Activated CD4-positive, alpha-beta T cell treated with anti-CD3 and anti-CD28 coated beads for 4 hours (primary cell): Measurements from ENCODE around the gene GIMAP2.
A peak's percentile ranks its signal among the peaks of the same experiment; 100 is the strongest.
"Not testable (repeated sequence)": the region's sequence is repeated elsewhere in the genome, so short reads cannot be mapped to it uniquely, and the experiment has no call there.

Experiments used
- DNase-seq, 2 donors: peaks; one replicate each; pipeline ENCODE4 v3.0.0-alpha.2; 2020

GIMAP2 gene

DNA sequence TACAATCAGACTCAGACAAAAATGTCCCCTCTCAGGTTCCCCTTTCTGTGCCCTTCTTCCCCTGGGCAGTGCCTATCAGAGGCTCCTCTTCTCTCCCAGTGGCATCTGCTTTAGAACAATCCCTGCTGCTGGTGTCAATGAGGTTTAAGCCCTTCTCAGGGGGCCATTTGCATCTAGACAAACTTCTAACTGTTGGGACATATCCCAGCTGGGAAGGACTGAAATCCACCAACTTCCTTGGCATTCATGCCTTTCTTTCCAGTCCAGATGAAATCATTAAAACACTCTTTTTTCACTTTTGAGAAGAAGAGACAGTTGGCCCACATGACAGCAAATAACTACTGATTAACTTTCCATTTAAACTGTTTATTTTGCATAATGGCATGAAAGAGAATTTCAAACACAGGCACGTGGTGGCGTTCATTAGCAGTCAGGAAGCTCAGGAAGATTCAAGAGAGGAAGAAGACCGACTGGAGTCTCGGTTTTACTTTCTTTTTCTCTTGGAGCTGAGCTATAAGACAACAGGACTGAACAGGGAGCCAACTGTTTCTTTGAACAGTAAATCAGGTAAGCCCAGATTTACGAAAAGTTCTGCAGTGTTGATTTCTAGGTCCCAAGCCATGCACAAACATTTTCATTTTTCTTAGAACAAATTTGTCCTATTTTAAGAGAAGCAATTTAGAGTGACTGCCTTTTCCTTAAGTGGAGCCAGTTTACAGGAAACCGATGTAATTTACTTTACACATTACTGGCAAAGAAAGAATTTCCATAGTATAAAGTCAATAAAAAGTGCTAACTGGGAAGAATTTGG lies at the start of gene GIMAP2:
Gene GIMAP2, plus strand, starts transcription at position 488 of the 811 bp plus-strand sequence. CDS start 1,354 bp downstream, outside the sequence.
- peak; percentile 54 for DNase-seq

DNA sequence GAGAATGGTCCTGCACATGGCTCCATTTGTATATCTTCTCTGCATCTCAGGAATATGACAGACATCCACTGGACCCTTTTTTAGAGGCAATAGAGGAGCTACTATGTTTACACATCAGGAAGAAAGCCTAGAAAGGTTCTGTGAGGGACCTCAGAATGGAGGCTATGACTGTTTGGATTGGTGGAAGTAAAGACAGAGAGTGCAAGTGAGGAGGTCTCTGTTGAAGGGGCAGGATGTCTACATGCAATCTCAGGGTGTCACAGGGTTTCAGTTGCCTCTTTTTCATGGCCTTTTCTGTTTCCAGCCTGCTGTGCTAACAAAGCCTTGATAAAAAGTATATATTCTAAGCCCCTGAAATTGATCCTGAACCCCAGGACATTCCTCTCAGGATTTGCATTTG lies 43.7 kb upstream of the GIMAP2 start:
- DNase-seq: no peak

DNA sequence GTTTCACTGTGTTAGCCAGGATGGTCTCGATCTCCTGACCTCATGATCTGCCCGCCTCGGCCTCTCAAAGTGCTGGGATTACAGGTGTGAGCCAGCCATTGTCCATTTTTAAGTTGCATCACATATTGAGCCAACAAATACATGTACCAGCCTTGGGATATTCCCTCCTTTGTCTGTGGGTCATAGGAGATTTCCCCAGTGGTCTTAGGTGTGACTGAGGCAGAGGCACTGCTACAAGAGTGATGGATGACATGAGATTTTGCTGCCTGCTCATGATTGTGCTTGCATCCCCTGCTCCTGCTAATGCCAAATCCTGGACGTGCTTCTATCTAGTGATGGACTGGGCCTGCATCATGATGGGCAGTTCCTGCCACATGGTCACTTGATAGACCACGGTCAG lies 42.6 kb upstream of the GIMAP2 start:
- DNase-seq: no peak

DNA sequence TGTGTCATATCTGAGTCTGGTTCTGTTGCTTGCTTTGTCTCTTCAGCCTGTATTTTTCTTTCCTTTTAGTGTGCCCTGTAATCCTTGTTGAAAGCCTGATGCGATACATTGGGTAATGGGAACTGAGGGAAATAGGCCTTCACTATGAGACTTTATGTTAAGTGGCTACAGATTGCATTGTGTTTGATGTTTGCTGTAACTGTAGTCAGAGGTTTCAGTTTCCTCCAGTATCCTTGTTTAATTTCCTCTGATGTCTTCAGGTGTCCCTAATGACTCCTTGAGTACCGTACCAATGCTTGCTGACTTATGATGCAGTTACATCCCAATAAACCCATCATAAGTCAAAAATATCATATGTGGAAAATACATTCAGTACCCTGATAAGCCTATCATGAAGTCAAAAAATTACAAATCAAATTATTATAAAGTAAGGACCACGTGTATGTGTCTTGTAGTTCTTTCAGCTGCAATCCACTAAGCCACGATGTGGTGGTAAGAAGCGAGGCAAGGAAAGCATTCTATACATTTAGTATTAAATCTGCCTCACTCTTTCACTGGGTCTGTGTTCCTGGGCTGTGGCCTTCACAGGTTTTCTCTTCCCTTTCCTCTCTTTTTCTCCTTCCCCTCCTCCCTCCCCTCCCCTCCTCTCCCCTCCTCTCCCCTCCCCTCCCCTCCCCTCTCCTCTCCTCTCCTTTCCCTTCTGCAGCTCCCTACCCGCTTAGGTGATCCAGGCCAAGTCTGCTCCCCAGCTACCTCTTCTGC lies 40.1 kb upstream of the GIMAP2 start:
- no peak for DNase-seq

DNA sequence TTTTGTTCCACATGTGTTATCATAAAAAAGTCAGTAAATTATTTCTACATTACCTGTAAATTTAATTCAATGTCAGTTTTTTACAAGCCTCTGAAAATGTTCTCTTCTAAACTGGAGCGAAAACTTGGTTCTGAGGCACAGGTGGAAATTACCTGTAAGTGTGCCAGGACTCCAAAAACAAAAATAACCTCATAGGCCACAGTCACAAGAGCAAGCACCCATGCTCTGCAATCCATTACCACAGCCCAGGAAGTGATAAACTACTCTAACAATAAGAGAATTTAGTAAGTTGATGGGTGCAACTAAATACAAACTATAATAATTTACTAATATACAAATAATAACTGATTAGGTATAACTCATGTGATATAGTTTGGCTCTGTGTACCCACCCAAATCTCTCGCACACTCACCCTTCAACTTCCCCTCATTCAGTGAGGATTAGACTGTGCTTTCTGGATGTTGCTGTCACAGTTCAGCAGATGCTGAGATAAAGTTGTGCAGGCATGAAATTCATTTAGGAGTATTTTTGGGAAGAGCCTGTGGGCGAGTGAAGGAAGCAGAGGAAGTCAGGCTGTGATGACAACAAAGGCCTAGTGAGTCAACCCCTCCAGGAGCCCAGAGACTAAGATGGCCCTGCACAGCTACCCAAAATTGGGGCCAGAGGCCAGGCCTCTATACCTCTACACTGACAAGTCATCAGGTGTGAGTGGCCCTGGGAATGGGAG lies 37.0 kb upstream of the GIMAP2 start:
- no peak for DNase-seq

DNA sequence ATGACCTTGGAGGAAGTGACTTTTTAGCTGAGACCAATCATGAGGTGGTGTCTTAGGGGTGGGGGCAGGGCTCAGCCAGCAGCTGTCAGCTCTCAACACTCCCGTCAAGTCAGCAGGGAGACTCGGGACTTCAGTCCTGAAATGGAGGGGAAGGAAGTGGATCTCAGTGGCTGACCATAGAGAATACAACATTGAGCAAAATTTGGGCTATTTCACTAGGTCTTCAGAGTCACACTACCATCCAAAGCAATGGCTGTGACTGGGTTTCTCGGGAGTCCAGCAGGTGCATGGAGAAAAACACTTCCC lies 36.5 kb upstream of the GIMAP2 start:
- DNase-seq: no peak

DNA sequence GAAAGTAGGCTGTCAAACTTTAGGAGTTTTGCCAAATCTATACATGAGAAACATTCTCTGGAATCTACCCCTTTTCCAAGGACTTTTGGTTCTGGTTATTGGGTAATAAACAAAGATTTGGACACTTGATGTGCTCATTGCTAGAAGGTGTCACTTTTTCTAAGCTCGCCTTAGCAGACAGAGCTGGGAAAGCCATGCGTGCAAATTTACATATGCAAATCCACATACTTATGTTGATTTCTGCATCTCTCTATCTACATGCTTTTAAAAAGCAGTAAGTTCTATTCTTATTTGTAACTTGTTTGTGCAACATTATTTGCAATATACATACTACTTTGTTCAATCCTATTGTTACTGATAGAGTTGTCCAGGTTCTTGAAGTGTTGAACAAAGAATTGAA lies 30.8 kb upstream of the GIMAP2 start:
- no peak for DNase-seq

DNA sequence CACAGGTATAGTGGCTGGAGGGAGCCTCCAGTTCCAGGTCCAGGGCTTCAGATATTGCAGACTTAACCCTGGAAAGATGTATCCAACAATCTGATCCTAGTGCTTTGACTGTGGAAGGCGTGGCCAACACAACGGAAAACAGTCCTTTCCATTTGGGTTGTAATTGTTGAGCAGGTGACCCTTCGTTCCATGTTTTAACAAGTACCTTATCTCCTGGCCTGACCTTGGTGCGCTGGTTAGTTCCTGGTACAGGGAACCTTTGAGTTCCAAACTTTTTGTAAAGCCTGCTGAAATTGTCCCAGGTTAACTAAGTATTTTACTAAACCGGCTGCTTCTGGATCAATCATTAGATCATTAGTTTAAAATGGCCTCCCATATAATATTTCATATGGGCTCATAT lies 29.5 kb upstream of the GIMAP2 start:
- DNase-seq: no peak

DNA sequence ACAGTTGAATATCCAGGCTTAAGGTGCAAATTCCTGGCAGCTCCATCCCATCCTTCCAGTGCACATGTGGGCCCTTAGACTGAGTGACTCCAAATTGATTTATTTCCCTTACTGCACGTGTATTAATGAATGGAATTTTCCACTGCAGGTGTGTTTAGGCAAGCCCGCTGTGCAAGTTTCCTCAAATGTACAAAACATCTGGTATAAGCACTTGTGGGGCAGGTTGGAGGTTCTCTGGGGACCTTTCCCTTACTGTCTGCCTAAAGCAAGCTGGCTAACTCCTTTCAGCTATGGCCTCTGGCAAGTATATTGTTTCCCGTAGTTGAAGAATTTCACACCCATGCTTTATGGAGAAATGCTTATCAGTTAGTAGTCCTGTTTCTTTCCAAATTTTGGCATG lies 28.0 kb upstream of the GIMAP2 start:
- DNase-seq: no peak

DNA sequence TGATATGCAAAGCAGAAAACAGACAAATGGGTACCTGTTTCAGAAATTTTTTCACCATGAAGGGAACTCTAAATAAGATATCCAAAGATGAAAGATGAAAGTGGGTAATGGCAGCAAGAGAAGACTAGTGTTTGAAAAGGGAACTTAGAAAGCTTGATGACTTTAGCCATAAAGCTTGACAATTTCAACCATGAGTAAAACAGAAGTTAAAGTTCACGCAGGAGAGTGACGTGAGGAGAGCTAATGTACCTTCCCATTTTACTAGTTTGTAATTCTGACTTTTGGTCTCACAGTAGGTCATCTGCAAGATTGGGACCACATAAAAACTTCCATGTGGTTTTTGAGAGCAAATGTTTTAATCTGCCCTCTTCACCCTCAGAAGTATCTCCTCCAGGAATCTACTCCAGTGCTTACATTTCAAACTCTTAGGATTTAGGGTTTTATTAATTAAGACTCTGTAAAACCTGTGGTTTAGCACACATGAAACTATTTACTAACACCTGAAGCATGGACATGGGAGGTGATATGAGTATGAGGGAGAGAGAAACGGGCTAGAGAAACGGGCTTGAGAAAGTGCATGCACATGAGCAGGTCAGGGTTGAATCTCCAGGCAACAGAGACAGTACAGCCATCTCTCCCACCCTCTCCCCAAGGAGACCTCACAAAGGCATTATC lies 24.4 kb upstream of the GIMAP2 start:
- DNase-seq: no peak

DNA sequence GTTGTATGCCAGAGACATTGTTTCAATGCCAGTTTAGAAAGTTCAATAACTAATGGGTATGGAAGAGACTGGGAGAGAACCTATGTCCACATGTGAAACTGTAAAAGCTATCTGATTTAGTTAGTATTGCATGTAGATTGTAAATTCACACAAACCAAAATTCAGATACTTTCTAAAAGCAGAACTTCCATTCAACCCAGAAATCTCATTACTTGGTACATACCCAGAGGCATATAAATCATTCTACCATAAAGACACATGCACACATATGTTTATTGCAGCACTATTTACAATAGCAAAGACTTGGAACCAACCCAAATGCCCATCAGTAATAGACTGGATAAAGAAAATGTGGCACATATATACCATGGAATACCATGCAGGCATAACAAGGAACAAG lies 22.7 kb upstream of the GIMAP2 start:
- DNase-seq: not testable (repeated sequence)

DNA sequence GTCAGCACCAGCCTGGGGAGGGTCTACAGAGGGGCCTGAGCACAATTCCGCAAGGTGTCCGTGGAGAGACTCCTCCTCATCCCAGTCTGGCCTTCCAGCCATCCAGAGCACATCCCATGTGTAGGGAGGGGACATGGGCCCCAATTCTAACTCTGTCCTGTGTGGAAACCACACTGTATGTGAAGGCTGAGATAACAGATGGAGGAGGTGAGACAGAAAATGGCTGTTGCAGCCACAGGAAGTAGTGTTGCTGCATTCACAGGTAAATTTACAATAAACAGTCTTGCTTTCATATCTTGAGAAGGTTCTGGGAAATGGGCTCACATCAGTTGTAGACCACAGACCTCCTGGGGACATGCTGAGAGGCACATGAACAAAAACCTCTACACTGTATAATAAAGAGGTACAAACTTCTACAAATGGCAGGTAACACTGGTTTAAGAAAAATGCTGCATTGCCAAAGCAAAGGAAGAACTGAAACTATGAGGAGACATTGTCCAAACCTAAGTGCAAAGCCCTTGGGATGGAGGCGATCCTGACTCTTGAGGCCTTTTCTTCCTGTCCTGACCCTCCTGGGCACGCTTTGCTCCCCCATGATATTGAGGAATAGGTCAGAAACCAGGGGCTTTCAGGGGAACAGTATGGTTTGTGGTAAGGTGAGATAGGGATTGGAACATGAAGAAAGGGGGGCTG lies 21.6 kb upstream of the GIMAP2 start:
- no peak for DNase-seq

DNA sequence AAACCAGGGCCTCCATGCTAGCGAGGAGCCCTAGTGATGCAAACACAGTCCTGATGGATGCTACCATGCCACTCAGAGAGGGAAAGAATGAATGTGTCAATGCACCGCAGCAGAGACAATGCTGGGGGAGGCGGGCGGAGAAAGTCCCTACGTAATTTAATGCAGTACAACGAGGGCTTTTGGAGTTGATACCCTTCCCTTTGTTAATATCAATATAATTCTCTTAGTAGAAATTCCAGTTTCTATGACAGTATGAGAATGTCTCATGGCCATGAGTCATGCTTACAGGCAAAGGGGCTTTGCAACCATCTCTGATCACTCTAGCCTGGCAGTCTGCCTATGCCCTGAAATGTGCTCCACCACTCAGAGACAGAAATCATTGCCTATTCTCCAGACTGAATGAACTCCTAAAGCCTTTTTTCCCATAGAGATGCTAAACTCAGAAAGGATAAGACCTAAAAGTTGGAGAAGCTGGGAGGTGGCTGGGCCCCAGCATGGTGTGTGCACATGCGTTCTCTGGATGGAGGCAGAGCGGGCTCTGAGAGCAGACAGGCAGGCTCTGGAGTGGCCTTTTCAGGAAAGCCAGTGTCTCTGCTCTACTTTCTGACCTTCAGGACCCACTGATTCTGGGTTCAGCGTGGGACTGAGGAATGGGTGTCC lies 20.3 kb upstream of the GIMAP2 start:
- DNase-seq: peak; percentile 38 to 52

DNA sequence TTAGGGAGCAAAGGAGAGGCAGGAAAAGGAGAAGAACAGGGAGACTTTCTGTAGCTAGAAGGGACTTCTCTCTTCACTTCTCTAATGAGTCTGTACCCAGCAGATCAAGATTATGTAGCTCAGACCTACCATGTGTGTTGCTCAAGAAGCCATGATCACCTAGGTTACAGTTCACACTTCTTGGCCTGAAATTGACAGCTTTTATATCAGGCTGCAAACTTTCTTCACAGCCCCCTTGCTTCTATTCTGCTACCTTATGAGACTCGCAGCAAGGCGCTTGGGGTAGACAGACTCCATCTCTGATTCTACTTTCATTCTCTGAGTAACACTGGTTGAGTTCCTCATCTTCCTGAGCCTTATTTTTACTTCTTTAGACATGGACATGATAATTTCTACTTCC lies 19.6 kb upstream of the GIMAP2 start:
- DNase-seq: no peak

DNA sequence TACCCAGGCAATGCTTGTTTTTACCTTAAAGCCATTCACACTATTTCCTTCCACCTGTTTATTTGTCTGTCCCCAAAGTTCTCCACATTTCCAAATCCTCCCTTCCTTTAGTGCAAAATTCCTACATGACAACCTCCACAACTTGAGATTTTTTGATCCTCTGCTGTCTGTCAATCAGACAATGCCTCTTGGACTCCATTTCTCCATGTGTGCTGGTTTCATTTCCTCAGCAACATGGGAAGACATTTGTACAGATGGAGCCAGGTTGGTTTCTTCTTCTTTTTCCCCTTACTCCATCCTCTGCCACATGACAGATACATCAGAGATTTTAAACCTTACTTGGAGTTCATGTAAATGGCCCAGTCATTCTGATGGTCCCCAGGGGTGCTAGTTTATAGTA lies 19.1 kb upstream of the GIMAP2 start:
- DNase-seq: no peak

DNA sequence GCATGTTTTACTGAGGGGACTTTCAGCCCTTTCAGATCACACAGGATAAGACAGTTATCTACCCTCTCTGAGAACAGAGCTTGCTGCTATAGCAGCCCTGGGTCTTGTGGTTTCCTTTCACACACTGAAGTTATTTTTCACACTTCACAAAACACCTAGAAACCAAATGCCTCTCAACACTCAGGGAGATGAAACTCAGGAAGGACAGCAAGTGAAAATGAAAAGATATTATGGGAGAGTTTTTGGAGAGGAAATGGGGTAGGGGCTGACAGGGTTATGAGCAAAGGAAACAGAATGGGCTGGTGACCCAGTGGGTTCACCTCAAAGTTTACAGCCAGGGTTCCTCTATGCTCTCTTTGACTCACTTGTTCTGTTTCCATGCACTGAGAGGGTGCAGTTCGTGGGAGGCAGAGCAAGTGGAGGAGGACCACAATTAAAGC lies 17.0 kb upstream of the GIMAP2 start:
- DNase-seq: peak; percentile 69 to 70

DNA sequence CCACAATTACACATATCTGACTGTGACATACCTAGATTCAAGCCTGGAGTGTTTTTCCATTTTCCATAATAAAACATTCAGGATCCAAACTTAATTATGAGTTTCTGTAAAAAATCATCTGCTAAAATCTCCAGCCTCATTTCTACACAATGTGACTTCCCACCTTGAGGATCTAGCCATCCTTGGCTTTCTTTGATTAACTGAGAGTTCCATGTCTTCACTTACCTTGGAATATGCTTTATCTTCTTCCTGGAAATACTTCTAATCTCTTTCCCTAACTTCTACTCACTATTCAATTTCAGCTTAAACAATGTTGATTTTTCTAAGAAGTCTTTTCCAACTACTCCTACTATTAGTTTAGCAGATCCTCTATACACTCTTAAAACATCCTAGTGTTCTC lies 16.5 kb upstream of the GIMAP2 start:
- DNase-seq: no peak

DNA sequence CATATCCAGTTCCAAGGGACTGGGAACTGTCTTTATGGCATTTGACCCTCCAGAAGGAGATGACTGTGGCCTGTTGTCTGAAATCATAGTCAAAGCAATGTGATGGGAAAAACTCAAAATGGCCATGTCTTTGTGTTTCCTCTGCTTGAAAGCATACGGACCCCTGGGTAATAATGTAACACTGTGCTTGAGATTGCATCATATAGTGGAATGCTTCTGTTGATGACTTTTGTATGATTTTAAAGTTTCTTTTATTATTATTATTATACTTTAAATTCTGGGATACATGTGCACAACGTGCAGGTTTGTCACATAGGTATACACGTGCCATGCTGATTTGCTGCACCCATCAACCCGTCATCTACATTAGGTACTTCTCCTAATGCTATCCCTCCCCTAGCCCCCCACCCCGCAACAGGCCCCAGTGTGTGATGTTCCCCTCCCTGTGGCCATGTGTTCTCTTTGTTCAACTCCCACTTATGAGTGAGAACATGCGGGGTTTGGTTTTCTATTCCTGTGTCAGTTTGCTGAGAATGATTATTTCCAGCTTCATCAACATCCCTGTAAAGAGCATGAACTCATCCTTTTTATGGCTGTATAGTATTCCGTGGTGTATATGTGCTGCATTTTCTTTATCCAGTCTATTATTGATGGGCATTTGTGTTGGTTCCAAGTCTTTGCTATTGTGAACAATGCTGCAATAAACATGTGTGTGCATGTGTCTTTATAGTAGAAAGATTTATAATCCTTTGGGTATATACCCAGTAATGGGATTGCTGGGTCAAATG lies 13.5 kb upstream of the GIMAP2 start:
- not testable (repeated sequence) for DNase-seq

DNA sequence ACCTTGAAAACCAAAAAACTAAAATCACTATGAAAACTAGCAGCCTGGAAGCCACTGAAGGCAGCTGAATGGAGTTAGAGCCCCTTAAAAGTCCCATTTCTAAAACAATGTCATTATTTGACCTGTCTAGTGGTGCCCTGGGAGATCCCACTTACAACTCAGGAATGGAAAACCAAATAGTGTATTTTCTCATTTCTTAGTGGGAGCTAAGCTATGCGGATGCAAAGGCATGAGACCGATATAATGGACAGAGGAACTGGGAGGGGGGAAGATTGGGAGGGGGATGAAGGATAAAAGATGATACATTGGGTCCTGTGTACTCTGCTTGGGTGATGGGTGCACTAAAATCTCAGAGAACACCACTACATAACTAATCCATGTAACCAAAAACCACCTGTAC lies 9.8 kb upstream of the GIMAP2 start:
- DNase-seq: no peak

DNA sequence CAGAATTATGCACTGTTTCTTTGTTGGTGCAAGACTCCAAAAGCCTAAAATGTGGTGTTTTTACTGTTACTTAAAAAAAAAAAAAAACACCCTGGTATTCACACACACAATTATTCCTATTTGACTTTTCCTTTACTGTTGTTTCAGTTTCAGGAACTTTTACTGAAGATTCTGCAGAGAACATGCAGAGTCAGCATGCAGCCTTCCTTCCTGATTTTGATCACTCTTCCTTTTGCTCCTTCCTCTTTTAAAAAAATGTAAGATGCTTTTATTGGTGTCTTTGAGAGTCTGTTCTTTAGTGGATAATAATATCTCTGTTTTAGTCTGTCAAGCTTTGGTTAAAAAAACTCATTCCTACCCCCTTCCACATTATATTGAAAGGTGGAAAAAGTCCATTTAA lies 9.2 kb upstream of the GIMAP2 start:
- DNase-seq: not testable (repeated sequence)

DNA sequence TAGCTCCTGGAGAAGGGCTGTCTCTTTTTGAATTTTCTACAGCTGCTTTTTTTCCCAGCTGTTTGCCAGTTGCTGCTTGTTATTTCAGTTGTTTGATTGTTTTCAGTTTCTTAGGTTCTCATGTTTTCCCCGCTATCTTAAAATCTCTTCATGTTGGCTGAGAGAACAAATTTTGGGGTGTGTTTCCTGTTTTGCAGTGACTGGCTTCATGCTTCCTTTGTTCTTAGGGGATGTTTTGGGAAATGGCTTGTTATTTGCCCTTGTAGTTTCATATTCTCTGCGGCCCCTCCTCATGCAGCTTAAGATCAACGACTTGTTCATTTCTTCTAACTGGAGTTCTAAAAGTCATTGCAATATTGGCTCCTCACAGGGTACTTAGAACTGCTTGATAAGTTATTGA lies 8.7 kb upstream of the GIMAP2 start:
- not testable (repeated sequence) for DNase-seq
